ENCODE results near the gene BABAM1. TPM values are rescaled to one million over a fixed set of nuclear protein-coding genes. Genes with fewer than 3 reads are reported as not detected.

The BABAM1 gene
- total and polyA plus RNA-seq, 9 of the 15 experiments (the other 6 are each of a cell fraction or from before 2014, with no cell fraction given) = 14.7 to 160 (median 113) TPM

DNA sequence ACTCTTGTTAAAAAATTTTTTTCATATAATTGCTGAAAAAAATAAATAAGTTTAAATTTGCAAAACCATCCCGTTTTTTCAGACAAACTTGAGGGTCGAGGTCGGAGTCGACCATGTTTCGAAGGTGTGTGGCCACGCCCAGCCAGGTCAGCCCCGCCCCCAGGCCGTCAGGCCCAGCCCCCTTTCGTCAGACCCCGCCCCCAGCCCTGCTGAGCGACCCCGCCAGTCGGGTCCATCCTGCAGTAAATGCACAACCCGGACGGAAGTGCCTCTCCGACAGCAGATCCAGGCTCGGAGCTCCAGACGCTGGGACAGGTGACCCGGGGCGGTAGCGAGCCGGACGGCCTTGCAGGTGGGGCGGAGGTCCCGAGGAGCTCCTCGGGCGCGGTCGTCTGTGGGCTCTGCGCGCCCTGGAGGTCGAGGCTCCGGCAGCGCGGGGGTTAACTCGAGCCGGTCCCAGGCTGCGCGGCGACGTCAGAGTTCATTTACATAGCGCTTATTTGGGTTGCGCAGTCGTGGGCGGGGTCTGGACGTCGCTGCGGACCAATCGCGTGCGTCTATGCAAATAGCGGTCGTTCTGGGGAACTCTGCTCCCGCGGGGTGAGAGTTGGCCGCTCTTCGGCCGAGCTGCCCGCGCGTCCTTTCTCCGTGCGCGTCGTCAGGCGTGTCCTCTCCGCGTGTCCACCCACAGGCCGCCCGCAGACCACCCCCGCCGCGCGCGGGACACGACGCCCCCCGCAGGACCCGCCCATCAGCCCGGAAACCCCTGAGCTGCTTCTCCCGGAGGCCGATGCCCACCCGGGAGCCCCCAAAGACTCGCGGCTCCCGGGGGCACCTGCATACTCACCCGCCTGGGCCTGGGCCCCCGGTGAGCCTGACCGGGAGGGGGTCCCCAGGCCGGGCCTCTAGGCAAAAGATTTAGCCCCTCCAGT, 41.0 kb upstream of the BABAM1 start, which contains the start of gene OCEL1 (continued):
- TF ChIP-seq ZBTB5 (IDR thresholded peaks at IDR 0.05) (no peak), CHAMP1 (IDR thresholded peaks at IDR 0.05) (no peak), WHSC1 (IDR thresholded peaks at IDR 0.05; ENCODE audit: low read length) (no peak), SRSF3 (IDR thresholded peaks at IDR 0.05; ENCODE audit: insufficient read depth, low read length) (no peak), NR1H2 (CRISPR knock-in tag; IDR thresholded peaks at IDR 0.05) (no peak), ZNF217 (CRISPR knock-in tag; IDR thresholded peaks at IDR 0.05) (no peak), MCM3 (IDR thresholded peaks at IDR 0.05) (no peak), SAFB2 (IDR thresholded peaks at IDR 0.05; ENCODE audit: borderline replicate concordance, low read depth, low read length, severe bottlenecking) (no peak), YBX1 (IDR thresholded peaks at IDR 0.05) (no peak), NR2F6 (CRISPR knock-in tag; IDR thresholded peaks at IDR 0.05) (no peak), SUPT5H (IDR thresholded peaks at IDR 0.05) (peak; percentile 86), POLR2G (IDR thresholded peaks at IDR 0.05; ENCODE audit: low read depth, low read length) (peak; percentile 99)
- TF ChIP-seq, protein P1, sequence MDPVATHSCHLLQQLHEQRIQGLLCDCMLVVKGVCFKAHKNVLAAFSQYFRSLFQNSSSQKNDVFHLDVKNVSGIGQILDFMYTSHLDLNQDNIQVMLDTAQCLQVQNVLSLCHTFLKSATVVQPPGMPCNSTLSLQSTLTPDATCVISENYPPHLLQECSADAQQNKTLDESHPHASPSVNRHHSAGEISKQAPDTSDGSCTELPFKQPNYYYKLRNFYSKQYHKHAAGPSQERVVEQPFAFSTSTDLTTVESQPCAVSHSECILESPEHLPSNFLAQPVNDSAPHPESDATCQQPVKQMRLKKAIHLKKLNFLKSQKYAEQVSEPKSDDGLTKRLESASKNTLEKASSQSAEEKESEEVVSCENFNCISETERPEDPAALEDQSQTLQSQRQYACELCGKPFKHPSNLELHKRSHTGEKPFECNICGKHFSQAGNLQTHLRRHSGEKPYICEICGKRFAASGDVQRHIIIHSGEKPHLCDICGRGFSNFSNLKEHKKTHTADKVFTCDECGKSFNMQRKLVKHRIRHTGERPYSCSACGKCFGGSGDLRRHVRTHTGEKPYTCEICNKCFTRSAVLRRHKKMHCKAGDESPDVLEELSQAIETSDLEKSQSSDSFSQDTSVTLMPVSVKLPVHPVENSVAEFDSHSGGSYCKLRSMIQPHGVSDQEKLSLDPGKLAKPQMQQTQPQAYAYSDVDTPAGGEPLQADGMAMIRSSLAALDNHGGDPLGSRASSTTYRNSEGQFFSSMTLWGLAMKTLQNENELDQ (CRISPR knock-in tag; IDR thresholded peaks at IDR 0.05; ENCODE audit: borderline replicate concordance) = no peak
- TF ChIP-seq, protein P2, sequence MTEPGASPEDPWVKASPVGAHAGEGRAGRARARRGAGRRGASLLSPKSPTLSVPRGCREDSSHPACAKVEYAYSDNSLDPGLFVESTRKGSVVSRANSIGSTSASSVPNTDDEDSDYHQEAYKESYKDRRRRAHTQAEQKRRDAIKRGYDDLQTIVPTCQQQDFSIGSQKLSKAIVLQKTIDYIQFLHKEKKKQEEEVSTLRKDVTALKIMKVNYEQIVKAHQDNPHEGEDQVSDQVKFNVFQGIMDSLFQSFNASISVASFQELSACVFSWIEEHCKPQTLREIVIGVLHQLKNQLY (CRISPR knock-in tag; conservative IDR thresholded peaks at IDR 0.05) = no peak
- TF ChIP-seq, protein P3, sequence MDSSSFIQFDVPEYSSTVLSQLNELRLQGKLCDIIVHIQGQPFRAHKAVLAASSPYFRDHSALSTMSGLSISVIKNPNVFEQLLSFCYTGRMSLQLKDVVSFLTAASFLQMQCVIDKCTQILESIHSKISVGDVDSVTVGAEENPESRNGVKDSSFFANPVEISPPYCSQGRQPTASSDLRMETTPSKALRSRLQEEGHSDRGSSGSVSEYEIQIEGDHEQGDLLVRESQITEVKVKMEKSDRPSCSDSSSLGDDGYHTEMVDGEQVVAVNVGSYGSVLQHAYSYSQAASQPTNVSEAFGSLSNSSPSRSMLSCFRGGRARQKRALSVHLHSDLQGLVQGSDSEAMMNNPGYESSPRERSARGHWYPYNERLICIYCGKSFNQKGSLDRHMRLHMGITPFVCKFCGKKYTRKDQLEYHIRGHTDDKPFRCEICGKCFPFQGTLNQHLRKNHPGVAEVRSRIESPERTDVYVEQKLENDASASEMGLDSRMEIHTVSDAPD (CRISPR knock-in tag; IDR thresholded peaks at IDR 0.05) = no peak
- TF ChIP-seq, protein P4, sequence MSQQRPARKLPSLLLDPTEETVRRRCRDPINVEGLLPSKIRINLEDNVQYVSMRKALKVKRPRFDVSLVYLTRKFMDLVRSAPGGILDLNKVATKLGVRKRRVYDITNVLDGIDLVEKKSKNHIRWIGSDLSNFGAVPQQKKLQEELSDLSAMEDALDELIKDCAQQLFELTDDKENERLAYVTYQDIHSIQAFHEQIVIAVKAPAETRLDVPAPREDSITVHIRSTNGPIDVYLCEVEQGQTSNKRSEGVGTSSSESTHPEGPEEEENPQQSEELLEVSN (IDR thresholded peaks at IDR 0.05; ENCODE audit: borderline replicate concordance in 1 of 2, extremely low read depth in 1 of 2, insufficient read depth in 1 of 2, insufficient read length in 1 of 2, low read depth in 1 of 2, low read length in 1 of 2, poor library complexity in 1 of 2, severe bottlenecking in 1 of 2) = peak; percentile 87 to 92

Data from K562 (cell line).